Femur (tissue), 1 donor: ENCODE measurements around the gene IGSF8.
"Not testable (repeated sequence)": the region's sequence is repeated elsewhere in the genome, so short reads cannot be mapped to it uniquely, and the experiment has no call there.

Experiments used
- DNase-seq: peaks from one replicate; pipeline ENCODE4 v3.0.0-alpha.2; 2017

IGSF8 gene

DNA sequence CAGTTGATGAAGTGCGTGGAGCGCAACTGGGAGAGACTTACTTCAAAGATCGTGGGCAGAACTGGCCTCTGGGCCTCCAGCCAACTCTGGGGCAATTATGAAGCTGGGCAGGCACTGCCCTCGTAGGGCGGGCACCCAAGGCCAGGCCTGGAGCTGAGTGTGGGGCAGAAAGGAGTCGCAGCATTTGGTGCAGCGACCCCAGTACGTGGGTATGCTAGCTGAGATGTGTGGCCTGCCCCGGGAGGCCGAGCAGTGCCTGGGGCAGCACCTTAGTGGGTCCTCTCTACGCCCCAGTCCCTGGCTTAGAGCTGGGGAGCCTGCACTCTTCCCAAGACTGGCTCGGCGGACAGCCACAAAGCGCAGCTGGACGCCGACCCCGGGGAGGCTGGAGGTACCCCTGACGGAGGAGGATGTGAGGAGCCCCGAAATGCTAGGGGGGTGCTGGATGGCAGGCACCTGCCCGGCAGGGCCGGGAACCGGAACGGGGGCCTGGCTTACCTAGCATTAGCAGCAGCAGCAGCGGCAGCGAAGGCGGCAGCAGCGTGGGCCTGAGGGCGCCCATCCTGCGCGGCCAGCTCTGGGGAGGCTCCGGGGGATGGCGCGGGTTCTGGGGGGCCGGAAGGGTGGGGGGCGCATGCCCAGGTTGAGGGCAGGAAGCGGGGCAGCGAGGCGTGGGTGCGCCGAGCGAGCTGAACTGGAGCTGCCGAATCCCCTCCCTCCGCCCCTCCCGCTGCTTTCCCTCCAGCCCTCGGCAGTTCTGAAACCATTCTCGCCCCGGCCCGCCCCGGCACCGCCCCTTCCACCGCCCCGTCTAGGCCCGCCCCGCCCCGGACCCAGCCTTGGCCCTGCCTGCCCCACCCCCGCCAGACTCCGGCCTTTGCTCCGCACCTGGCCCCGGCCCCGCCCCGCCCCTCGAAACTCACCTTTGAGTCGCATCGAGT lies at the start of gene IGSF8:
IGSF8 (minus strand) TSS at position 709 of the 941 bp plus-strand sequence; CDS start at position 562, 147 bp downstream.
- peak; percentile 93 for DNase-seq

- DNase-seq: no peak
Measured at GRCh38 chr1:160148121-160148520, 49.7 kb upstream of the IGSF8 start.

DNA sequence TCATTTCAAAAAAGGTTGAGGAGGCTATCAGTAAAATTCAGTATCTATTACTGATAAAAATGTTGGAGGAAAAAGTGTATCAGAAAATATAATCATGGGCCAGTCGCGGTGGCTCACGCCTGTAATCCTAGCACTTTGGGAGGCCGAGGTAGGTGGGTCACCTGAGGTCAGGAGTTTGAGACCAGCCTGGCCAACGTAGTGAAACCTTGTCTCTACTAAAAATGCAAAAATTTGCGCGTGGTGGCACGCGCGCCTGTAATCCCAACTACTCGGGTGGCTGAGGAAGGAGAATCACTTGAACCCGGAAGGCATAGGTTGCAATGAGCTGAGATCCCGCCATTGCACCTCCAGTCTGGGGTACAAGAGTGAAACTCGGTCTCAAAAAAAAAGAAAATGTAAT lies 47.7 kb upstream of the IGSF8 start:
- no peak for DNase-seq

GRCh38 chr1:160144921-160145320 lies 46.5 kb upstream of the IGSF8 start:
- DNase-seq: no peak

DNA sequence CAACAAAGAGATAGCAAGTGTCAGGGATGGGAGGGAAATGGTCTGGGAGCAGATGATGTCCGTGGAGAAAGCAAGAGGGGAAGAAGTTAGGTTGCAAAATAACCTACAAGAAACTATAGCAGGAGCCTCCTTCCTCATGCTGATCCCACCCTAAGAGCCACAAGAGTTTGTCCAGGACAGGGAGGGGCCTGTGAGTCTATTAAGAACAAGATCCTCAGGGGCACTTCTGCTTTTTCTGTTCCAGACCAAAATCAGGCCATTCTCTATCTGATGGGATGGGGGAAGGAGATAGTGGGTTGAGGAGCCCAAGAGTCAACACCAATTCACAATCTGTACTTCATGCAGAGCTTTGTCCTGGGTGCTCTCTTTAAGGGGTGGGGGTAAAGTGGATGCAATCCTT lies 45.3 kb upstream of the IGSF8 start:
- no peak for DNase-seq

DNA sequence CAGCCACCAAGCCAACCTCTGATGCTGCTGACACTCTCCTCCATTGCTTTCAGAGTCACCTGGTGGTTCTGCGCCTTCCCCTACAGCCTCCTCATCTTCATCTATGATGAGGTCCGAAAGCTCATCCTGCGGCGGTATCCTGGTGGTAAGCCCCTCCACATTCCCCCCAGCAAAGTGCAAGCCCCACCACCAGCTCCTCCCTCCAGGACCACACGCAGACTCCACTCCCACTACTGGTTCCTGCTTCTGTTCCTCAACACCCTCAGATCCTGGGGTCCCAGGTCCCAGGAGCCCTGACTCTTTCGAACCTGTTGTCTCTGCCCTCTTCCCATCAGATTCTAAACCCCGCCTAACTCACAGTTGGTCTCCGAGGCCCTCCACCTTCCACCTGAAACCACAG lies 41.4 kb upstream of the IGSF8 start:
- DNase-seq: no peak

GRCh38 chr1:160137216-160137862 lies 38.9 kb upstream of the IGSF8 start:
- no peak for DNase-seq

DNA sequence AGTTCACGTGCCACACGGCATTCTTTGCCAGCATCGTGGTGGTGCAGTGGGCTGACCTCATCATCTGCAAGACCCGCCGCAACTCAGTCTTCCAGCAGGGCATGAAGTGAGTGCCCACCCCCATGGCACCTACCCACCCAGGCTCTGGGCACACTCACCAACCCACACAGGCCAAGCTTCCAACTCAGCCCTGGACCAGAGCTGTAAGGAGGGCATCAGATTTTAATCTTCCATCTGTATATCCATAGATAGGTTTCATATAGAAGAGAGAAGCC lies 38.4 kb upstream of the IGSF8 start:
- DNase-seq: no peak

DNA sequence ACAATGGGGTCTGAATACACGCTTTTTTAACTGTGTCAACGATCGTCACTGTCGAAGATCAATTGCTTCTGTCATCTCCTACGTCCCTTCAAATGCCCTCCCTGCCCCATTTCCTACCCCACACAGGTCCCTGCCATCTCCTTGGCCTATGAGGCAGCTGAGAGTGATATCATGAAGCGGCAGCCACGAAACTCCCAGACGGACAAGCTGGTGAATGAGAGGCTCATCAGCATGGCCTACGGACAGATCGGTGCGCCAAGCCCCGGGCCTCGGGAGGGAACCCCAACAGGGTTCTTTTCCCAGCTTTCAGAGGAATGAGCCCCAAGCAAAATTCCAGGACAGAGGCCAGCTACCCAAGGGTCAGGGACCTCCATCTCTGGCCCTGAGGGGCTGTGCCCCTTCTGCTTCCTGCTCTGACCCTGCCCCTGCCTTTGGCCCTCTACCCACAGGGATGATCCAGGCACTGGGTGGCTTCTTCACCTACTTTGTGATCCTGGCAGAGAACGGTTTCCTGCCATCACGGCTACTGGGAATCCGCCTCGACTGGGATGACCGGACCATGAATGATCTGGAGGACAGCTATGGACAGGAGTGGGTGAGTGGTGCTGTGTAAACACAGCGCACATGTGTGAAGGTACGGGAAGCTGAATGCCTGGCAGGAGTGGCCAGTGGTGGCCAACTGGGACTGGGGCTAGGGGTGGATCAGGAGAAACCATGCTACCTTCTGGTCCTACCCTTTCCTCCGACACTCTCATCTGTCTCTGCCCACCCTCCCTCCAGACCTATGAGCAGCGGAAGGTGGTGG lies 37.9 kb upstream of the IGSF8 start:
- no peak for DNase-seq

DNA sequence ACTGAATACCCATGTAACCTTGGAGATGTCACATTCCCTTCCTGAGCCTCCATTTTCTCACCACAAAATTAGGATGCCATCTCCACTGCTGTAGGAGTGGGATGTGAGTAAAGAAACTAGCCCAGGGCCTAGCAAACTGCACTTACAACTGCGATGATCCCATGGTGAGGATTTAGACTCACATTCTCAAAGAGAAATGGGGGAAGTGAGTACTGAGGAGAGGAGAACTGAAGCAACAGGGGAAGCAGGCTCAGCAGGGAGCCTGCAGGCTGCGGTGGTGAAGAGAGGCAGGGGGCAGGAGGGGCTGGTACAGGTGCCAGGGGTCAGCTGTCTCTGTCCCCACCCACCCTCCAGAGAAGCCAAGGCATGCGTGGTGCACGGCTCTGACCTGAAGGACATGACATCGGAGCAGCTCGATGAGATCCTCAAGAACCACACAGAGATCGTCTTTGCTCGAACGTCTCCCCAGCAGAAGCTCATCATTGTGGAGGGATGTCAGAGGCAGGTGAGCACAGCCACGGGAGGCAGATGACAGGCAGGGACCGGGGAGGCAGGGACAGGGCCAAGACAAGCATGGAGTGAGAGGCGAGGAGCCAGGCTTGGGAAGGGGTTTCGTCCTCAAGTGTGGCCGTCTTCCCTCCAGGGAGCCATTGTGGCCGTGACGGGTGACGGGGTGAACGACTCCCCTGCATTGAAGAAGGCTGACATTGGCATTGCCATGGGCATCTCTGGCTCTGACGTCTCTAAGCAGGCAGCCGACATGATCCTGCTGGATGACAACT lies 36.6 kb upstream of the IGSF8 start:
- DNase-seq: no peak

DNA sequence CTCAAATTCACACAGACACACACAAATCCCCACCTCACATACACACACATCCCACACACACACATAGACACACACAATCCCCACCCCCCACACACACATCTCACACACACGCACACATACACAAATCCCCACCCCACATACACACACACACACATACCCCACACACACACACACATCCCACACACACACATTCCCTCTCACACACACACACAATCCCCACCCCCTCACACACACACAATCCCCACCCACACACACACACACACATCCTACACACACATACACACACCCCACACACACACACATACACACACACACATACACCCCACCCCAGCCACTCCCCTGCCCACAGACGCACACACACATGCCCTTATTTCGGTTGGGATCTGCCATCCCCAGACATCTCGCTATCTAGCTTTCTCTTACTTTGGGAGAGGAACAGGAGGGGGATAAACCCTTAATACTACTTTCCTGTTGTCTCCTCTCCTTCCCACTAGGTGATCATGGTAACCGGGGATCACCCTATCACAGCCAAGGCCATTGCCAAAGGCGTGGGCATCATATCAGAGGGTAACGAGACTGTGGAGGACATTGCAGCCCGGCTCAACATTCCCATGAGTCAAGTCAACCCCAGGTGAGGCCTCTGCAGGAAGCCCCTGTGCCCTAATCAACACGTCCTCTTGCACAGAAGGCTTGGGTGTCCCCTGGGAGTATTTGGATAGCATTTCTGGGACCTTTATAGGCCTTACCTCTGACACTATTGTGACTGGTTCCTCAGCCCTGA lies 35.8 kb upstream of the IGSF8 start:
- no peak for DNase-seq

DNA sequence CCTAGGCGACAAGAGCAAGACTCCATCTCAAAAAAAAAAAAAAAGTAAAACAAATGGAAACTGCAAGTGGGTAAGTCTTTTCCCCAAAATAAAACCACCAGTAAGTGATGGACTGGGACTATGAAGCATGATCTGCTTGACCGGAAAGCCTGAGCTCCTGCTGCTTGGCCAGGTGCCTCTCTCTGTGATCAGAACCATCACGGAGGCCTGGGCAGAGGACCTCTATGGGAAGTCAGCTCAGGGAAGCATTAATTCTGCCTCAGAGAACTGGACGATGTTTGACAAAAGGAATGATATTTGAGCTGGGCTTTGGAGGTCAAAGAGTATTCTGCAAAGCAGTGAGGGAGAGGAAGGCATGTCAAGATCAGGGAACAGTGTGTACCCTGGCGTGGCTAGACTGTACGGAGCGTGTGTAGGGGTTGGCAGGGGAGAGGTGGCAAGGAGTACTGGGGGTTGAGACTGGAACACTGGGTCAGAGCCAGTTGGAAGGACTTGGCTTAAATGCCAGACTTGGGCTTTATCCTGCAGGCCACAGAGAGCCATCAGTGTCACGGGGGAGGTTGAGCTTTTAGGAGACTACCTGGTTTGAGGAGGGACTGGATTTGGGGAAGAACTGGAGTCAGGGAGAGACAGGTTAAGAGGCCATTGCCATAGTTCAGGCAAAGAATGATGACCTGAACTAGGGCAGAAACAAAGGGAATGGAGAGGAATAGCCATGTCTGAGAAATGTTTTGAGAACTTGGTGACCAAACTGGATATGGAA lies 33.6 kb upstream of the IGSF8 start:
- no peak for DNase-seq

- DNase-seq: no peak
Measured at GRCh38 chr1:160130939-160131338, 32.5 kb upstream of the IGSF8 start.

- DNase-seq: no peak
Measured at GRCh38 chr1:160130486-160130885, 32.1 kb upstream of the IGSF8 start.

DNA sequence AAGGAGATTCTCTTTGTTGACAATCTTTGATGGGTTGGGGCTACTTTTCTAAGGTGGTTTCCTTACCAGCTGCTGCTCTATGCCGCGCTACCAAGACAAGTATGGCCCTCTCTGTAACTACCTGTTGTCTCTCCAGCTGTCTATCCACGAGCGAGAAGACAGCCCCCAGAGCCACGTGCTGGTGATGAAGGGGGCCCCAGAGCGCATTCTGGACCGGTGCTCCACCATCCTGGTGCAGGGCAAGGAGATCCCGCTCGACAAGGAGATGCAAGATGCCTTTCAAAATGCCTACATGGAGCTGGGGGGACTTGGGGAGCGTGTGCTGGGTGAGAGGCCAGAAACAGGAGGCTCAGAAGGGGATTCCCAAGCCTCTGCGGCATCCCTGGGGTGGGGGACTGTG lies 31.5 kb upstream of the IGSF8 start:
- no peak for DNase-seq

DNA sequence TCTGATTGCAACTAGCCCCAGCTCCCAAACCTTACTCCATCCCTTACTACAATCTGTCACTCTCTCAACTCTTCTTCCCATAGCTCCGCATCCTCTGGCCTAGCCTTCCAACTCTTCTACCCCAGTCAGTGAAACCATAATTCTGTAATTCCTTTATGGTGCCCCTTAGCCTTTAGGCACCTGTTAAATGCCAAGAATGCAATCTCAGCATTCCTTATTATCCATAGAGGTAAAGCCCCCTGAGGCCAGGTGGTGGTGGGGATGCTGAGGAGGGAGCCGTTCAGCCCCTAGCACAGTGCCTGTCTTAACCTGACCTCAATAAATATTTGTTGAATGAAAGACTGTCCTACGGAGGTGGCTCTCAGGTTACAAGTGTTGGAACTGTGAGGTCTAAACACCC lies 31.1 kb upstream of the IGSF8 start:
- DNase-seq: no peak

- DNase-seq: no peak
Measured at GRCh38 chr1:160129046-160129445, 30.6 kb upstream of the IGSF8 start.

GRCh38 chr1:160128636-160129035 lies 30.2 kb upstream of the IGSF8 start:
- DNase-seq: no peak

DNA sequence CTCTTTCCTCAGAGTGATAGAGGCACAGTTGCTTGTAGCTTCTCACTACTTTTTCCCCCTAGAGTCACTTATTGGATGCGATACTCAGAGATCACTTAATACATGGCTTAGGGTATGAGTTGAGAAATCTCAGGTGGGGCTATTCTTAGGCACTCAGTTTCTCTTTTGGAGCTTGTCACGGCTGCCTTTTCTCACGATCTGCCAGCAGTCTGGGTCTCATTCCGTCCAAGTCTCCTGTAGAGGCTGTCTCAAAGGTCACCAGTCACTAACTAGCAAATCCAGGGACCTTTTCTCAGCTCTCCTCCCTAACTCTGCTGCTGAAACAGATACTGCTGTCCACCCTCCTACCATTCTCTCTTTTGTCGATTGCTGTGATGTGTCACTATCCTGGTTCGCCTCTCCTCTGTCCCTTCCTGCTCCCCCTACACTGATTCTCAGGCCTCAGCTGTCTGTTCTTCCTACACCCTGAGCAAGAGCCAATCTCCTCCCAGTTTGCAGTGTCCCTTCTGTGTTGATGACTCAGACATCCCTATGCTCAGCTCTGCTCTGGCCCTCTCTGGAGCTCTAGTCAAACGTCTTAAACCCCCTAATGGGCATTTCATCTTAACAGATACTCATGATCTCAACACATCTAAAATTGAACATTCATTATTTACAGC lies 29.6 kb upstream of the IGSF8 start:
- DNase-seq: no peak

DNA sequence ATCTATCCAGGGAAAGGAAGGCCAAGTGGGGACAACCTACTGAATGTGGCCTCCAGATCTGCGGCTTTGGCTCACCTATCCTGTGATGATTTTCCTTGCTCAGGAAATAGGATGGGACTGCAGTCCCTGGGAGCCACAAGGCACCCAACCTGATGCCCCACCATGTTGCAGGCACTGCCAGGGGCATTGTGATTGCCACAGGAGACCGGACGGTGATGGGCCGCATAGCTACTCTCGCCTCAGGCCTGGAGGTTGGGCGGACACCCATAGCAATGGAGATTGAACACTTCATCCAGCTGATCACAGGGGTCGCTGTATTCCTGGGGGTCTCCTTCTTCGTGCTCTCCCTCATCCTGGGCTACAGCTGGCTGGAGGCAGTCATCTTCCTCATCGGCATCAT lies 29.0 kb upstream of the IGSF8 start:
- no peak for DNase-seq

- DNase-seq: not testable (repeated sequence)
Measured at GRCh38 chr1:160126342-160126741, 27.9 kb upstream of the IGSF8 start.
